Hindlimb muscle (tissue), 1 donor: ENCODE measurements around the gene FRZB. TPM values are rescaled to one million over a fixed set of nuclear protein-coding genes. Genes with fewer than 3 reads are reported as not detected.

Source experiments
- DNase-seq: peaks from one replicate; pipeline ENCODE4 v3.0.0-alpha.2; 2013
- polyA plus RNA-seq: library from polyadenylated mRNA; unstranded; fragments of 120-200 nt; gene quantifications from one replicate; pipeline ENCODE4 v1.2.1, GENCODE V29; 2013; ENCODE audit not compliant: insufficient read length

The FRZB gene
- polyA plus RNA-seq, 1 donor, result 40.4 TPM

GRCh38 chr2:182784058-182784706, 82.3 kb downstream of the FRZB start:
- DNase-seq, result no peak

Other genes with a start within 250 kb of the FRZB start
- gene DNAJC10, start 150.4 kb downstream of the FRZB start, polyA plus RNA-seq, result 52.3 TPM
- gene NCKAP1, start 171.8 kb upstream of the FRZB start, polyA plus RNA-seq, result 81.7 TPM
- gene DUSP19, start 212.1 kb upstream of the FRZB start, polyA plus RNA-seq, result 2.0 TPM